Psoas muscle (tissue), 8 donors: ENCODE measurements around the gene OR6C76. TPM values are rescaled to one million over a fixed set of nuclear protein-coding genes. Genes with fewer than 3 reads are reported as not detected.
"Not testable (repeated sequence)": the region's sequence is repeated elsewhere in the genome, so short reads cannot be mapped to it uniquely, and the experiment has no call there.

ENCODE experiments used
- ATAC-seq, 4 donors: fragments of 200-7000 bp; cut with Tn5 transposase; one replicate each; pipeline ENCODE4 v1.9.1; 2020; ENCODE audit warnings: moderate library complexity in 3 of 4, mild to moderate bottlenecking in 2 of 4
- DNase-seq, 2 donors: peaks; one replicate each; pipeline ENCODE4 v3.0.0-alpha.2; 2020
- H3K27ac ChIP-seq: fragments of 200-600 bp; one replicate; pipeline ENCODE4 v1.8.0; 2022
- H3K27me3 ChIP-seq, 3 donors: fragments of 200-600 bp in 1 of 3; one replicate each; pipeline versions ENCODE4 v1.6.1 to v1.8.0; 2013 to 2022; ENCODE audit warnings: low read length in 2 of 3, mild to moderate bottlenecking in 2 of 3, moderate library complexity in 1 of 3; ENCODE audit not compliant: insufficient read depth in 3 of 3
- H3K36me3 ChIP-seq, 2 donors: fragments of 200-600 bp in 1 of 2; one replicate each; pipeline versions ENCODE4 v1.6.1 to v1.8.0; 2013 to 2022; ENCODE audit warnings: low read depth in 1 of 2, mild to moderate bottlenecking in 1 of 2, moderate library complexity in 1 of 2; ENCODE audit not compliant: insufficient read depth in 1 of 2
- H3K4me1 ChIP-seq: fragments of 200-600 bp; one replicate; pipeline ENCODE4 v1.8.0; 2022
- H3K4me3 ChIP-seq: fragments of 200-600 bp; one replicate; pipeline ENCODE4 v1.8.0; 2022; ENCODE audit warnings: mild to moderate bottlenecking
- H3K9me3 ChIP-seq: fragments of 200-600 bp; one replicate; pipeline ENCODE4 v1.8.0; 2022
- CTCF ChIP-seq: fragments of 200-600 bp; IDR thresholded peaks from one replicate; pipeline ENCODE4 v1.8.0; 2022; ENCODE audit warnings: antibody characterized with exemption
- WGBS, 3 donors: extraction: QIAGEN DNeasy Blood & Tissue Kit; methylation state at CpG; one replicate each; pipeline versions ENCODE4 v1.1.6 to v1.1.7; 2013; 5-methylcytosine and 5-hydroxymethylcytosine counted together
- intact Hi-C, 2 donors: fragments of 100-400 bp; cut with DNase I; formaldehyde crosslinking; loops; one replicate each; pipeline versions ENCODE4 v1.11.0 to v1.14.2; 2022
- polyA plus RNA-seq, 3 donors: library from polyadenylated mRNA; stranded (reverse); fragments of 200-250 nt; gene quantifications; one replicate each; pipeline ENCODE4 v1.2.3, GENCODE V29; 2013
- total RNA-seq, 4 donors: library from RNA; stranded (reverse); fragmentation: NEBNext Ultra II Directional in 2 of 4; extraction: Animal tissue kit (Norgen Biotek cat#: 25700) in 2 of 4; gene quantifications; one replicate each; pipeline versions ENCODE4 v1.2.1 to v1.2.4, GENCODE V29; 2021 to 2023
- donor health status: healthy with polysubstance abuse.
- donor health status: DM: no; HTN: no; CAD: no; lungs with moderate emphysema.
- donor health status: Bipolar disorder and iron deficiency.
- donor health status: healthy.
- donor health status: DM: yes; HTN: yes; CAD: no.
- donor health status: DM: no; HTN: no; CAD: no.
- donor health status: DM: no; HTN: no; CAD: no.
- donor health status: DM: yes; HTN: yes; CAD: no.

The OR6C76 gene
- total and polyA plus RNA-seq, 7 donors: not detected

- H3K4me3 ChIP-seq: no peak overlapping the region
- DNase-seq: no peak
- no peaks in the 10 kb centered on the region for H3K4me1 ChIP-seq
- H3K27me3 ChIP-seq: no peaks in the 10 kb centered on the region
- intact Hi-C loops: no loop called here
- H3K27ac ChIP-seq: no peak overlapping the region
- no peak for TF ChIP-seq CTCF
- no peaks in the 10 kb centered on the region for H3K36me3 ChIP-seq
- no peaks in the 10 kb centered on the region for H3K9me3 ChIP-seq
- ATAC-seq: no peak
- 54 to 63% (median 63%) methylated on average over 1 of the region's 1 CpG for WGBS, 3 donors
Observed at GRCh38 chr12:55407866-55408265, 18.2 kb upstream of the OR6C76 start.

- H3K4me3 ChIP-seq, H3K9me3 ChIP-seq, ATAC-seq, H3K27ac ChIP-seq, intact Hi-C loops, DNase-seq, H3K27me3 ChIP-seq, H3K4me1 ChIP-seq, H3K36me3 ChIP-seq: not testable (repeated sequence)
- WGBS, 3 donors: 77 to 100% (median 97%) methylated on average over 1 of the region's 1 CpG
Observed at GRCh38 chr12:55409133-55409532, 16.9 kb upstream of the OR6C76 start.

DNA sequence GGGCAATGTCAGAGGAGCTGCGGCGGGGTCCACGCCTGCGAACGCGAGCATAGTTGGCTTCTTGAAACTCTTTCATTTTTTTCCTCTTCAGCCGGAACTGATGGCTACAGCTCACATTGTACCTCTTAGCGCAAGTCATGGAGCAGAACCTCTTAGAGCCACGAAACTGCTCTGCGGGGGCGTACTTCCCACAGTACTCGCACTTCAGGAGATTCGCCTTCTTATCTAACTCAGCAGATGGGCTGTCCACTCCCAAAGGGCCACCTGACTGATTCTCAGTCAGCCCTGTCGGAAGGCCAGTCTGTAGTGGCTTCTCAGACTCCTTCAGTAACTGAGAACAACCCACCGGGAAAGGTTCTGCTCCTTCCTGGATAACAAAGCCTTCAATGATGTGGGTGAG, 13.9 kb upstream of the OR6C76 start:
- H3K27ac ChIP-seq, H3K4me3 ChIP-seq, H3K27me3 ChIP-seq, H3K4me1 ChIP-seq, H3K36me3 ChIP-seq, H3K9me3 ChIP-seq, intact Hi-C loops, DNase-seq, ATAC-seq: not testable (repeated sequence)
- 91 to 96% (median 95%) methylated on average over 15 of the region's 15 CpGs for WGBS, 3 donors

DNA sequence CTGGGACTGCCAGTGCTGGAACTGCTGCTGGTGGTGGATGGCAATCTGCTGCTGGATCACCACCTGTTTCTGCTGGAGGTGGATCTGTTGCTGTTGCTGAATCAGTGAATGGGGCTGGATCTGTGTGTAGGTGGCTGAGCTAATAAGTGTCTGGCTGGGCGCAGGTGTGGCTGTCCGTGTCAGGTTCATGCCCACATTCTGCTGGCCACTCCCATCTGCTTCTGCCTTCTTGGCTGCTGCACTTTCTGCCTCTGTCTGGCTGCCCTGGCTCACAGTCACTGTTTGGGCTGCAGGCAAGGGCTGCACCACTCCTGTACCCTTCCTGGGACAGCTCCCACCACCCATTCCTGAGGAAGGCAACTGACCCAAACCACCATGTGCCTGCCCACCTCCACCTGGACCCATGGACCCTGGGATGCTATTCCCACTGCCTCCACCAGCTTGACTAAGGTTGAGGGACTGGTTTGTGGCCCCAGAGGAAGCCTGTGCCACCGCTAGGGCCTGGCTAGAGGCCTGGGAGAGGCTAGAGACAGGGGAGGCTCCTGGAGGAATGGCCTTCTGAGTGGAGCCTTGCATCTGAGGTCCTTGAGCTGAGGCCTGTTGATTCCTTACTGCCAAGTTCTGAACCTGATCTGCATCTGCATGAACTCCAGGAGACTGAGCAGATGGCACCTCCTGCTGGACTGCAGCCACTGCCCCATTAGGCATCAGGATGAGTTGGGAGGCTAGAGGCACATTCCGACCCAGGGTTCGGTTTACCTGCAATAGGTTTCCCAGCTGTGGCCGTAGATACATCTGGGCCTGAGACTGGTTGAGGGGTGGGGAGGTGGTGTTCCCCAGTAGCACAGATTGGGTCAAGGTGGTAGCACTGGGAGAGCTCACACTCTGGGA, 12.3 kb upstream of the OR6C76 start:
- H3K9me3 ChIP-seq, H3K27me3 ChIP-seq, DNase-seq, H3K4me3 ChIP-seq, H3K36me3 ChIP-seq, intact Hi-C loops, ATAC-seq, H3K27ac ChIP-seq, H3K4me1 ChIP-seq: not testable (repeated sequence)
- WGBS, 3 donors: 91 to 93% (median 91%) methylated on average over 5 of the region's 6 CpGs

DNA sequence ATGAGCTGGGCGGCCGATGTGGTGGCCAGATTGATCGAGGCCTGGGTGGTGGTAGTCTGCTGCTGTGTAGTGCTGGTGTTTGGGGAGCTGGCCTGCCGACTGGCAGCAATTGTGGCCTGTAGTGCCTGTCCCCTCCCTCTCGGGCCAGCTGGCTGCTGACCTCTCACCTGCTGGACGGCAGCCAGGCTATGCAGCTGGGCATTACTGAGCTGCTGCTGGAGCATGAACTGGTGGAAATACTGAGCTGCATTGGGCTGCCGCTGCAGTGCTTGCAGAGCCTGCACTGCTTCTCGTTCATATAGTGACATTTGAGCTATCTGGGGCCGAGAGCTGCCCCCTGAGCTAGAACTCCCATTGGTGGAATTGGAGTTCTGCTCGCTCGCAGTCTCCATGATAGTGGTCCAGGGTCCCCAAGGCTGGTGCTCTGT, 11.6 kb upstream of the OR6C76 start:
- WGBS, 3 donors: 23 to 30% (median 26%) methylated on average over 10 to 11 of the region's 11 CpGs
- DNase-seq, H3K27me3 ChIP-seq, H3K36me3 ChIP-seq, H3K27ac ChIP-seq, ATAC-seq, intact Hi-C loops, H3K9me3 ChIP-seq, H3K4me1 ChIP-seq, H3K4me3 ChIP-seq: not testable (repeated sequence)

- H3K36me3 ChIP-seq, H3K27ac ChIP-seq, H3K4me1 ChIP-seq, DNase-seq, H3K9me3 ChIP-seq, H3K4me3 ChIP-seq, H3K27me3 ChIP-seq, intact Hi-C loops: not testable (repeated sequence)
- 2 to 11% (median 4%) methylated on average over 4 to 7 of the region's 34 CpGs for WGBS, 3 donors
- ATAC-seq: peak in 3 of 4 donors; percentile 49 to 58 (median 52)
Observed at GRCh38 chr12:55414889-55415288, 11.2 kb upstream of the OR6C76 start.

GRCh38 chr12:55416961-55417360, 9.1 kb upstream of the OR6C76 start:
- Histone ChIP-seq H3K4me1 (no peaks in the 10 kb centered on the region), H3K36me3 (no peaks in the 10 kb centered on the region), H3K27me3 (peaks cover 0 to 2% (median 0%) of the 10 kb centered on the region in 3 donors), H3K4me3 (no peak overlapping the region), H3K27ac (no peak overlapping the region), H3K9me3 (no peaks in the 10 kb centered on the region)
- WGBS, 3 donors: 25 to 89% (median 54%) methylated on average over 1 of the region's 1 CpG
- intact Hi-C loops: no loop called here
- ATAC-seq: no peak
- TF ChIP-seq CTCF: no peak
- no peak for DNase-seq
